Measurements from ENCODE around the gene CPSF4.
A peak's percentile ranks its signal among the peaks of the same experiment; 100 is the strongest.

CPSF4 gene

DNA sequence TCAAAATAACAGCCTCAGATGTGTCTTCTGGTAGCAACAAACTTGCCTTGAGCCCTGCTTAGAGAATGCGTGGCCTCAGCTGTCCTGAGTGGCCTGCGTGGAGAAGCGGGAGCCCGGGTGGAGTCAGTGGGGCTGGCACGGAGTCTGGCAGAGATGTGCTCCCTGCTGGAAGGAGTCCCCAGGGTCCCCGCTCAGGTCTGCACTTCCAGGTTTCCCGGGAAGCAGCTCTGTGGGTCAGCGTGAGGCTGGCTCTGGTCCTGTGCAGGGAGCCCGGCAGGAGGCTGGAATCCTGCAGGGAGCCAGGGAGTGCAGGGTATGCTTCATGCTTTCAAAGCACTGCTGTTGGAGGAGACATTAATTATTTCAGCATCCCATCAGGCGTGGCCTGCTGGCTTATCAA lies 10.1 kb downstream of the CPSF4 start:
- no peak for DNase-seq (ENCODE audit: low read depth in 2 of 2)

DNA sequence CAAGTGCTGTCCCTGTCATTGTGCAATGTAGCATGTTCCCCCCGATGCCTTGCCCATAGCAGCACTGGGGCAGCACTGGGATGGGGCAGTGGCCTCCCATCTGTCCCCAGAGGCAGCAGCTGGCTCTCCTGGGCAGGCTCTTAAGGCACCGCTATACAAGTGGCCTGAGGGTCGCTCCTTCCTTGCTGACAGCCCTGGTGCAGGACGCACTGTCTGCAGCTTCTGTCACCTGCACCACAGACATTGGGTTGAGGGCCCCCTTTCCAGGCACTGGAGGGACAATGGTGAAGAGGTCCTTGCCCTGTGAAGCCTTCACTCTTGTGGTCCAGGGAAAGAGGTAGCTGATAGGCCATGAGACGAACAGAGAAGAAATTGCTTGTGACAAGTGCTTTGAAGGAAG lies 10.6 kb downstream of the CPSF4 start:
- no peak for DNase-seq (ENCODE audit: low read depth in 2 of 2)

DNA sequence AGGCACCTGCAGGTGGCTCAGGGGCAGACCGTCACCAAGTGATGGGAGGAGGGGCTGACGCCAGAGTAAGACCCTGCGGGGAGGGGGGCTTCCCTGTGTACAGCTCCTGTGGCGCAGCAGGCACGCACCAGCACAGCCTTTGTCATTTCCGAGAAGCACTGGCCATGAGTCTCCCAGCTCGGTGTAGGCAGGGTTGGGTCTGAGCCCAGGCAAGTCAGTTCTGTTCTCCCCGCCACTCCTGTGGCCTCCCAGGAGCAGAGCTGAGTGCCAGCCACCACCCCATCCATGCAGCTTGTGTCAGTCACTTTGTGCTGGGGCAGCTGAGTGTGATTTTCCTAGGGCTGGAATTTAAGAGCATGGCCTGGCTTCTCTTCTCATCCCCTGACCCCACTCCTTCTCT lies 13.2 kb downstream of the CPSF4 start:
- DNase-seq (ENCODE audit: low read depth in 2 of 2): no peak

DNA sequence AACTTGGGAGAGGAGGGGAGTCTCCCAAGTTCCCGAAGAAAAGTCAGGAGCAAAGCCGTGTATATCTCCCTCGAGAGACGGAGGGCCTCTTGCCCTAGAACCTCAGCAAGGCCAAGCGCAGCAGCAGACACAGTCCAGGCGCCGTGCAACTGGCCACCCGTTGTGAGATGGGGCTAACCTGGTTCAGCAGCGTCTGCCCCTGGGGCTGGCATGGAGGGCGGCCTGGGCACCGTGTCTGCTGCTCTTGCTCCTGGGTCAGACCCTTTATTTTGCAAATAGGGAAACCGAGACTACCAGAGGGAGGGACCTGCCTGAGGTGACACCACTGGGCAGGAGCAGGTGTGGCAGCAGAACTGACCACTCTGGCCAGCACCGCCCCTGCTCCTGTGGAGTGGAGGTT lies 13.8 kb downstream of the CPSF4 start:
- no peak for DNase-seq (ENCODE audit: low read depth in 2 of 2)

DNA sequence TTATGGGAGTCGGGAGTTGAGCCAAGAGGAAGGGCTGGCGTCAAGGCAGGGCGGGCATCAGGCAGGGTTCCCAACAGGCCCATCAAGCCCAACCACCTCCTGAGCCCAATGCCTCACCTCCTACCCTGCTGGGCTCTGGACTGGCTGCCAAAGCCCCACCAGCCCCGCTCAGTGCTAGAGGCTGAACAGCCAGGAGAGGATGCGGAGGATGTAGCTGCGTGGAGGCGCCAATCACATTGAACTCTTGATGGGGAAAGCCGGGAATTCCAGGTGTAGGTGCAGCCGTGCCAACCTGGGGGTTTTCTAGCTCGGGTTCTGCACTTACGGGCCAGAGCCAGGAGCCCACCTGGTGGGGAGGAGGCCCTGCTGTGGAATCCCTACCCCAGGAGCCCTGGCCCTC lies 14.4 kb downstream of the CPSF4 start:
- DNase-seq (ENCODE audit: low read depth in 2 of 2): no peak

DNA sequence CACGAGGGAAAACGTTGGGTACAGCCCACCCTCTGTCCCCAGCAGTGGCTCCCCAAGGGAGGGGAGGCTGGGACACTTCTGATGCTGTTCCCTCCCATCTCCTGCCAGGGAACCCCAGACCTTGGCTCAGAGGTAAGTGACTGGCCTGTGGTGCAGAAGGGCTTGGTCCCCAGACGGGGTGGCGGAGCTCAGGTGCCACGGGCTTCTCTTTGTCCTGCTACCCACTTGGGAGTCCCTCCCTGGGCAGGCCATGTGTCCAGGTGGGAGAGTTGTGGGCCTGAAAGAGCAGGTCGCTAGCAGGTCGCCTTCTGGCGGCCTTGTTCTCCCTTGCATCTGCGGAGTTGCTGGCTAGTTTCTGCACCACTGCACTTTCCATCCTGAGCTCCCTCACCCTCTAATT lies 17.1 kb downstream of the CPSF4 start:
- no peak for DNase-seq (ENCODE audit: low read depth in 2 of 2)

DNA sequence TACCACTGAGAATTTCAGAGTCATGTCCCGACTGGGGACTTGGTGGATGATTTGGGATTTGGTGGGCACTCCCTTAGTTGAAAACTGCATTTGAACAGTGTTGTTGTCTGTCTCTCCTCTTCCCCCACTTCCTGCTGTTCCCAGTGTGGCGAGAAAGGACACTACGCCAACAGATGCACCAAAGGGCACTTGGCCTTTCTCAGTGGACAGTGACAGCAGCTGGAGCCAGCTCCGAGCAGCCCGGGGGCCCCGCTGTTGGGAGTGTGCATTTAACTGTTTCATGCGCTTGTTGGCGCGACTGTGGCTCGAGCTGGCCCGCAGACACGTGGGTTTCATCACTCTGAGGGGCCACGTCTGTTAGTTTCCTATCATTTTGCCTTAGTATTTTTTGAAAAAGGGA lies 17.5 kb downstream of the CPSF4 start:
- DNase-seq (ENCODE audit: low read depth in 2 of 2): no peak

DNA sequence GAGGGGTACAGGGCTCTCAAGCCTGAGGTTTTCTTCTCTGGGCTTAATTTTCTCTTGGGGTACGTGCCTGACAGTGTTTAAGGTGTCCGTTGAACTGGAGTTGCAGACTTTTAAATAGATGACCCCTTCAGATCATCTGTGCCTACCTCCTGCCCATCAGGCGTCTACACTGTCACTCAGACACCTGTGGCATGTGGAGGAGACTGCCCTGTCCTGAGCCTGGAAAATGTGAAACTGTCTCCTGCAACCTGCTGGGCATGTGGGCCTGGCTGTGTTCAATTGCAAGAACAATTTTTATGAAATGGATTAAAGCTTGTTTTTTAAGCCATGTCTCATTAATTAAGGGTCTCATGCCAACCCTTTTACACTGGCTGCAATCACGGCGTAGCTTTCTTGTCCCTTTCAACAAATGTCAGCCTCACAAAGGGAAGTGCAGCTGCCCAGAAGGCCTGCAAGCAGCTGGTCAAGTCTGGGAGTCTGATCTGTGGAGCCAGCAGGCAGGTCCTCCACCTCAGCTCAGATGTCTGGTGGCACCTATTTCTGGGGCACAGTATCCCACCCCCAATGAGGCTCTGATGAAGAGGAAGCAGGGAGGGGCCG lies 18.4 kb downstream of the CPSF4 start:
- DNase-seq (ENCODE audit: low read depth in 2 of 2): no peak

DNA sequence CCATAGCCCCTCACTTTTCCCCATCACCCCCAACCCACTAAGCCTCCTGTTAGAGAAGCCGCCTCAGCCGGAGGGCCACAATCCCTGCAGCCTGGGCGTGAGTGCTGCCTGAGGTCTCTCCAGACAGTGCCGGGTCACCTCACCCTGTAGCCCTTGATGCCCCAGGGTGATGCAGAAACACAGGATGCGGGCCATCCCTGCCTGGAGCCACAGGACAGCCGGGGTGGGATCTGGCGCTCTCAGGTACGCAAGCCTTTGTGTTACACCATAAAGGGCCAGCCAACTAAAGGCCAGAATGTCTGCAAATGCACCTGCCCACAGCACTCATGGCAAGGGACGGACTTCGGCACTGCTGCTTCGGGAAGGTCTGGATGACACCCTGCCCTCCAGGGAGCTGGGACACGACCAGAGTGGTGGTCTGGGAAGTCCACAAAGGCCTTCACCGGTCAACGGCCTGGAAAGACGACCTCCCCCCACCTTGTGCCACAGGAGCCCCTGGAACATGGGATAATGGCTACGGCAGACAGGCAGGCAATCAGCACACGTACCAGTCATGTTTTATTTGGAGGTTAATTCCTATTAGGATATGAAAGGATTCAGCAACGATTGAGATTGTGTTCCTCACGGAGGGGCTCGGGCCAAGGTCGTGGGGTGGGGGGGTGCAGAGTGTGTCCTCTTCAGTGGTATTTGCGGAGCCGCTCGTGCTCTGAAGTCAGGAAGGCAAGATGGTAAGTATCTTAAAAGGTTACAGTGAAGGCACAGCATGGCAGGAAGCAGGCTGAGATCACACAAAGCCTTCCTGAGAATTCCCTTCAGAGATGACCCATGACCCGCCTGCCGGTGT lies 19.1 kb downstream of the CPSF4 start:
- DNase-seq (ENCODE audit: low read depth in 2 of 2): no peak

DNA sequence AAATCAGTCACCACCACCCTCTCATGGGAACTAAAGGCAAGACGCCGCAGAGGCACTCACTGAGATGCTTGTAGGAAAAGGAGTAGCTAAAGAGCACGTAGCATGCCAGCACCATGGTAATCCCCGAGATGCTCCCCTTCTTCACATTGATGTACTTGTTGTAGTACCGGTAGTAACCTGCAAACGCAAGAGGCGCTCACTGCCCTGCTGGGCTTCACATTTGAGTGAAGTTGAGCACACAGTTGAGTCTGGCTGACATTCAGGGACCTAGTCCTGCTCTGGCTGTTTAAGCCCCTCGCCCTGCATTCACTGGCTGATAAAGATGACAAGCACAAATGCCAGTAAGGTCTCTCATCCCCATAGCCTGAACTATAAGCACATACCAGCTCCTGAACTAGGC lies 20.3 kb downstream of the CPSF4 start:
- DNase-seq (ENCODE audit: low read depth in 2 of 2): no peak

DNA sequence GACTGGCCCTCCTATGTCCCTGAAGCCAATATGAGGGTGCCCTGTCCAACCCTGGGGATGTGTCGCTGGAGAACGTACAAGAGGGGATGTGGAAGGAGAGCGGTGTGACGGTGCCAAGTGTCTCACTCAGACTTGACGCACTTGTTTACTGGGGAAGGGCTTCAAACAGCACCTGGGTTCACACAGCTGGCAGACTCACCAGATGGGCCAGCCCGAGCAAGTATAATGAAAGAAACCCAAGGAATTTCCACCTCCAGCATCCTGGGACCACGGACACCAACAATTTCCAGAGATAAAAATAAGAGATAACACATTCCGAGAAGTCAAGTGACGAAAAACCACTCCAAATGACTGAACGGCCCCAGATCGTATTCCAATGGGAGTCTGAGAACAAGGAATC lies 21.9 kb downstream of the CPSF4 start:
- DNase-seq (ENCODE audit: low read depth in 2 of 2): no peak

DNA sequence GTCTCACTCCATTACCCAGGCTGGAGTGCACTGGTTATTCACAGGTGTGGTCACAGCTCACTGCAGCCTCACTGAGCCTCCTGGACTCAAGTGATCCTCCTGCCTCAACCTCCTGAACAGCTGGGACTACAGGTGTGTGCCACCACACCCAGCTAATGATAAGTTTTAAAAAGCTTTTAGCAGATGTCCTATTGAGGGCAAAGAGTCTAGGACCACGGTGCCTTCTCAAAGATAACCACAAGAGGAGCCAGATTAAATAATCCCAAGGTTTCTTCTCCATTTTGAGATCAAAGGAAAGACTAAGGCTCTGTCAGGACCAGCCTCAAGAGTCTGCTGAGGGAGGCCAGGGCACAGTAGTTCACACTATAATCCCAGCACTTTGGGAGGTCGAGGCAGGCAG lies 22.5 kb downstream of the CPSF4 start:
- no peak for DNase-seq (ENCODE audit: low read depth in 2 of 2)

DNA sequence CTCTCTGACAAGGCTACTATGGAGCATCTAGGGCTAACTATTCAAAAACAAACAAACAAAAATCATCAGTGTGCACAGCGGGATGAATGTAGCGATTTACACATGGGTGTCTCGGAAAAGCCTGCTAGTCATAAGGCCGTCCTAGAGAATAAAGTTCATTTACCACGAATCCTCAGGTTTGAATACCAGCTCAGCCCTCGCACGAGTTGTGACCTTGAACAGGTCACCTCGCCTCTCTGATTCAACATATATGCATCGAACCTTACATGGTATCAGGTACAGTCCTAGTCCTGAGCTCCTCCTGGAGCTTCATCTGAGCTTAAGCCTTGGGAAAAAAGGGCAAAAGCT lies 26.7 kb downstream of the CPSF4 start:
- DNase-seq (ENCODE audit: low read depth in 2 of 2): no peak

DNA sequence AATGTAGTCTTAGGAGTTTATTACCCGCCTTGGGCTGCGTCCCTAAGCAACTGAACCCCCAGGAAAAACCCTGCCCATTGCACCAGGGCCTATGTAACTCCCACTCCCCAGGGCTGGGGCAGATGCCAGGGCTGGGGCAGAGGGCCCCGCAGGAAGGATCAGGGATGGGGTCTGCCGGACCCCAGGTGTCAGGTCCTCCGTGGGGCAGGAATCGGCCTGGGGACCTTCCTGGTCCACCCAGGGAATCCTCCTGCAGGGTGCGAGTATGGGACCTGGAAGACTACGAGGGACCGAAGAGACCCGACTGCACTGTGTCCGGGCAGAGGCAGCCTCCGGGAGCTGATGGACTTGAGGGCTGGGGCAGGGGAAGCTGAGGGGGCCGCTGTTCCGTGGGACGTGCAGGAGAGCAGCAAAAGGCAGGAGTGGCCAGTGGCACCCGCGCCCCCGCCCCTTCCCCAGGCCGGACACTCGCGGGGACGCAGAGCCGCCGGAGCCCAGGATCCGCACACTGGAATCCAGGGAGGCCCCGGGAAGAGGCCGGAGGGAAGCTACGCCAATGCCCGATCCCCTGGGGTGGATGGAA lies 29.7 kb downstream of the CPSF4 start:
- DNase-seq (ENCODE audit: low read depth in 2 of 2): no peak

DNA sequence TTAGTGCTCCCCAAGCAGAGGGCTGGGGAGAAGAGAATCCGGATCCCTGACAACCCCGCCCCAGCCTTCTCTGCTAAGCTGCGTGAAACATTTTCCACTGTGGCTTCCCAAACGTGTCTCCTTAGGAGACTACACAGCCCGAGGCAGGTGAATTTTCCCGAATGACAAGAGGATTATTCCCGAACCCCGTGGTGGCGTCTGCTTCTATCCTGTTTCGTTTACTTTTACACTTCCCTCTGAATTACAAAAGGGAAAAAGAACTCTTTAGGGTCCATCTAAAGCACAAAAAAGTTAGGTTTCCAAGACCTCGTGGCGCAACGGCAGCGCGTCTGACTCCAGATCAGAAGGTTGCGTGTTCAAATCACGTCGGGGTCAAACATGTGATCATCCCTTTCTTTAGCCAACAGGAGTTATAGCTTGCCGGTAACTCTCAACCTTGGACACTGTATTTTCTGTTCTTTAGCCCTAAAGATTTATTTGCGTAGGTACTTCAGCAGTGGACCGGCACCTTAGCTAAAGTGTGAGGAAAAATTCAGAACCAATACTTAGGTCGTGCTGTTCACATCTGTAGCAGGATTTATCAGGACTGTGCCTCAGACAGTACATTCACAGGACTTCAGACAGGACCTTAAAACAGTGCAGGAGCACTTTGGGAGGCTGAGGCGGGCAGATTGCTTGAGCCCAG lies 30.8 kb downstream of the CPSF4 start:
- DNase-seq (ENCODE audit: low read depth in 2 of 2): no peak

DNA sequence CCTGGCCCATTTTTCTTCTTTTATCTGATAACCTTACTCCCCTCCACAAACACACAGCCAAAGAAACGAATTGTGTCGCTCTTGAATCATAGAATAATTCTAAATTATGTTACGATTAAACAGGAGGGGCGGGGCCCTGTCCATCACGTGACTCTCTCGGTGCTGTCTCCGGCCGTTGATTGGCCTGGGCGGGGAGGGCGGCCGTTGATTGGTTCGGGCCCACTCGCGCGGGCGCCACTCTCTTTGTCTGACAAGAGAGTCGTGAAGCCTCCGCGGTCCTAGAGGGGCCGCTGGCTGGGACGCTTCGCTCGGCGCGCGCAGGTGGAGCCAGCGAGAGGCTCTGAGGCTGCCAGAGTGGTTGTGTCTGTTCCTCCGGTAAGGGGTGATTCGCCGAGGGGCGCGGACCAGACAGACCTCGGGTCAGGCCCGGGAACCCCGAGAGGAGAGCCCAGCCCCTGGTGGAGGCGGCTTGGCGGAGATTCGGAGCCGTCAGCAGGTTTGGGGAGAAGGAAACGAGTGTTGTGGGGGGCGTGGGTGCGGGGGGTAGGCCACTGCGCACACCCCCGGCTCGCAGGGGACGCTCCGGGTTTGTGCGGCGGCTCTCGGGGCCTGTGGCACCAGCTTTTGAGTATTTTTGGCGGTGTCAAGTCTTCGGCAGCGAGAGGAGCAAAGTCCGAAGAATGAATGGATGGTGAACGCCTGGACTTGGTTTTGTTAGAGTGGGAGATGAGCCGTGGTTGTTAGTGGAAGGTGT lies 34.0 kb downstream of the CPSF4 start, which contains the start of gene ZNF789:
TSS of gene ZNF789 (plus strand) at position 330 of the 754 bp plus-strand sequence. CDS start 3,567 bp downstream, outside the sequence.
- DNase-seq (ENCODE audit: low read depth in 2 of 2): peak; percentile 94 to 96

DNA sequence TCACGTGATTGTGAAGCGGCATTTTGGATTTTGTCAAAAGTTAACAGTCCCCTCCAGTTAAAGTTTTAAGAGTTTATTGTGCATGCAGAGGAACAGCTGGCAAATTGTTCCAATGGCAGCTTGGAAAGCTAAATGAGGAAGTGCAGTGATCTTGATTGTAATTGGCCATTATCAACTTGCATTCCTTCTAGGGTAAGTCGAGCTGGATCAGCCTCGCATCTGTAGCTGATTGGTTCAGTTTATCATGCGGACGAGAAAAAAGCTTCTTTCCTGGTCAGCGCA lies 34.5 kb downstream of the CPSF4 start:
- DNase-seq (ENCODE audit: low read depth in 2 of 2): no peak

DNA sequence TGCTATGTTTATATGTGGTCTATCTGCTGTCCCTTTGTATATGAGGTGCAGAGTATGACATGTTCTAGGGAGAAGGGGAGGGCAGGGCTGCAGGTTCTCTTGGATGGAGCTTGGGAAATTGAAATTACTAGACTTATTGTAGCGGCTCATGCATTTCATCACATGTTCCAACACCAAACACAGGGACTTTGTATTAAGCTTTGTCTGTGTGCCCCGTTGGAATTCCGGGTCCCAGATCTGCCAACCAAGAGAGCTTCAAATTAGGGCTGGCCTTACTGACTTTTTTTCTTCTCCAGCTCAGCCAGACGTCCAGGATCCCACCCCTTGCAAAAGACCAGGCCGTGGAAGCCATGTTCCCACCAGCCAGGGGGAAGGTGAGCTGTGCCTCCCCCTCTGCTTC lies 37.4 kb downstream of the CPSF4 start:
- DNase-seq (ENCODE audit: low read depth in 2 of 2): no peak

DNA sequence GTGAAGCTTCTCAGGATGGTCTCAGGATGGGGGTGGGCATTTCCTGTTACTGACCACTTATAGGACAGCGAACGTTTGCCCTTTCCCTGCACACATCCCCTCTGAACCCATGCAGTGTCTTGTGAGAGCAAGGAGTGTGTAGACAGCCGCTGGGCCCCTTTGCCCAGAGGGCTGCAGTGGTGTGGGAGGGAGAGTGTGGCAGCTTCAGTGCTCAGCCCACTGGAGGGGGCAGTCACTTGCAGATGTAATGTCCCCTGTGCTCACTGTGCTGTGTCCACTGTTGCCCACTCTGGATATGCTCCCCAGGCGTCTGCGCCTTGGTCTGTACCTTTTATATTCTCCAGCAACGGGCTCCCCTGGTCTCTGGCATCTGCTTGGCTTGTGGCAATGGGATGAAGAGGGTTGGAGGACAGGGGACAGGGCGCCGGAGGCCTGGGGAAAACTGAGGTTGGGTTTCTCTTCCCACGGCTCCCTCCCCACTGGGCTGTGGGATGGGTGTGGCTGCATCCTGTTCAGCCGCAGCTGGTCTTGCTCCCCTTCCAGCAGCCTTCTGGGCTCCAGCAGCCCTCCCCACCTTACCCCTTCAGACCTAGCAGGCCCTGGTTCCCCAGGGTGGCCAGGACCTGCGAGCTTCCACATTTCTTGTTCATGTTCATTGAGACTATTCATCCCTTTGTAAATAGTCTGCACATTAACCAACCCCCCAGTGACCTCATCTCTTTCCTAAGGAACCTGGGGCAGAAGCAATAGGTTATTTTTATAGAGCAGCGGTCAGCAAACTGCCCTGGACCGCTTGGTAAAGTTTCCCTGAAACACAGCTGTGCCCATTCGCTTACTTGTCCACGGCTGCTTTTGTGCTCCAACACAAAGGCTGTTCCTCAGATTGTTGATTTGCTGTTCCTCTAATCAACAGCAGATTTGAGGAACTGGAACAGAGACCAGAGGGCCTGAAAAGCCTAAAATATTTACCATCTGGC lies 40.0 kb downstream of the CPSF4 start:
- no peak for DNase-seq (ENCODE audit: low read depth in 2 of 2)

DNA sequence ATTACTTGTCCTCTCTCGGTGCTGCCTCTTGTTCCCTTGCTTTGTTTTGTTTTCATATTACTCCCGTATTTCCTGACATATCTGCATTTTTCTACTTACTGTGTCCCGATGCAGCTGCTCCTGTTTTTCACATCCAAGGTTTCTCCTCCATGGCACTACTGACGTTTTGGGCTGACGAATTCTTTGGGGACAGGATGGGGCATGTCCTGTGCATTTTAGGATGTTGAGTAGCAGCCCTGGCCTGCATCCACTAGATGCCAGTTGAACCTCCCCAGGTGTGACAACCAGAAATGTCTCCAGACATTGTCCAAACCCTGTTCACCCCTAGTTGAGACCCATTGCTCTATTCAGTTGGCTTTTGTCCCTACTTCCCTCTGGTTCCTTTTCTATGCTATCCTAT lies 46.4 kb downstream of the CPSF4 start:
- no peak for DNase-seq (ENCODE audit: low read depth in 2 of 2)

DNA sequence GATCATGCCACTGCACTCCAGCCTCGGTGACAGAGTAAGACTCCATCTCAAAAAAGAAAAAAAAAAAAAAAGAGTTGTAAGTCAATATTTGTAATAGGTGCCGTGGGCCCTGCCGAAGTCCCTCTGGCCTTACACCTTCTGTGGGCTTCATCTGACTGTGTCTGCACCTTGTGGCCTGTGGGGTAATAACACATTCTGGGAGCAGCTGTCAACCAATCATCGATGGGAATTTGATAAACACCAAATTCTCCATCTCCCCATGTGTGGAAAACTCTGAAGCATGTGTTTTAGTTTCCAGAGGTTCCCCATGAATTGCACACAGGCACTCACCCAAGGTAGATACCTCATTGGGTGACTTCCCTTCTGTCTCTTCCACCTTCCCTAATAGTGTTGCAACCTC lies 50.5 kb downstream of the CPSF4 start:
- DNase-seq (ENCODE audit: low read depth in 2 of 2): no peak
